Nephron progenitor cell (in vitro differentiated cells): ENCODE measurements around the gene ALDH1A2.

Experiments
- DNase-seq: peaks from one replicate; pipeline ENCODE4 v3.0.0; 2021
- H3K27ac Mint-ChIP-seq: 2 replicates; pipeline ENCODE4 v1.8.0; 2021; ENCODE audit warnings: mild to moderate bottlenecking, moderate library complexity, mixed read lengths
- H3K27me3 Mint-ChIP-seq: 2 replicates; pipeline ENCODE4 v1.8.0; 2021; ENCODE audit warnings: mild to moderate bottlenecking, low read depth, mixed read lengths; ENCODE audit not compliant: poor library complexity
- H3K36me3 Mint-ChIP-seq: 2 replicates; pipeline ENCODE4 v1.8.0; 2021; ENCODE audit warnings: low read depth, mixed read lengths
- H3K4me1 Mint-ChIP-seq: 2 replicates; pipeline ENCODE4 v1.8.0; 2021; ENCODE audit warnings: mixed read lengths
- H3K4me3 Mint-ChIP-seq: 2 replicates; pipeline ENCODE4 v1.8.0; 2021; ENCODE audit warnings: mild to moderate bottlenecking, moderate library complexity, mixed read lengths
- H3K9me3 Mint-ChIP-seq: 2 replicates; pipeline ENCODE4 v1.8.0; 2021; ENCODE audit warnings: mild to moderate bottlenecking, moderate library complexity, mixed read lengths
- TF ChIP-seq, protein P1 (sequence below): fragments of 200-600 bp; sonication (generic); IDR thresholded peaks from 2 replicates; pipeline ENCODE4 v1.5.0; 2021; ENCODE audit warnings: antibody characterized with exemption

Gene ALDH1A2

DNA sequence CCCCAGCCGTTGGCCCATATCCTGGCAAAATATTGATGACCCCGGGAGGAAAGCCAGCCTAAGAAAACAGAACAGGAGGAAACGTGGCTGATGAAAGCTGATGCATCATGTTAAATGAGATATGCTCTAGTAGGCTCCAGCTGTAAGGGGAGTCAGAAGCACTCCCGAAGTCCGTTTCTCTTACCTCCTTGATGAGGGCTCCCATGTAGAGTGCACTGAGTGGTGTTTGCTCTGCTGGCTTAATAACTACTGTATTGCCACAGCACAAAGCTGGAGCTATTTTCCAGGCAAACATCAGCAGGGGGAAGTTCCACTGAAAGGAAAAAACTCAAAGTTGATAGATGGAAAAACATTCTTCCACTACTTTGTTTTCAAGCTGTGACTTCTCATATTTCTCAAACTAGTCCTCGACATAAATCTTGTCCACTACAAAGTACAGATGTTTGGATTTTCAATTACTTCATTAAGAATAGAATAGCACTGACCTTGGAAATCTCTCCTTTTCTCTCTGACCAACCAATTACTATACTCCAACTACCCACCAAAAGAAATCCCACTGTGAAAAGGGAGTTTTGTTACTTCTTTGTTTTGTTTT, 72.7 kb downstream of the ALDH1A2 start:
- Mint-ChIP-seq H3K27me3 (no peaks in the 10 kb centered on the region), H3K9me3 (peaks cover 2% of the 10 kb centered on the region), H3K4me3 (no peak overlapping the region), H3K27ac (peak overlapping the region; percentile 52), H3K4me1 (peaks cover 32% of the 10 kb centered on the region), H3K36me3 (peaks cover 35% of the 10 kb centered on the region)
- DNase-seq, result no peak
- TF ChIP-seq, protein P1, sequence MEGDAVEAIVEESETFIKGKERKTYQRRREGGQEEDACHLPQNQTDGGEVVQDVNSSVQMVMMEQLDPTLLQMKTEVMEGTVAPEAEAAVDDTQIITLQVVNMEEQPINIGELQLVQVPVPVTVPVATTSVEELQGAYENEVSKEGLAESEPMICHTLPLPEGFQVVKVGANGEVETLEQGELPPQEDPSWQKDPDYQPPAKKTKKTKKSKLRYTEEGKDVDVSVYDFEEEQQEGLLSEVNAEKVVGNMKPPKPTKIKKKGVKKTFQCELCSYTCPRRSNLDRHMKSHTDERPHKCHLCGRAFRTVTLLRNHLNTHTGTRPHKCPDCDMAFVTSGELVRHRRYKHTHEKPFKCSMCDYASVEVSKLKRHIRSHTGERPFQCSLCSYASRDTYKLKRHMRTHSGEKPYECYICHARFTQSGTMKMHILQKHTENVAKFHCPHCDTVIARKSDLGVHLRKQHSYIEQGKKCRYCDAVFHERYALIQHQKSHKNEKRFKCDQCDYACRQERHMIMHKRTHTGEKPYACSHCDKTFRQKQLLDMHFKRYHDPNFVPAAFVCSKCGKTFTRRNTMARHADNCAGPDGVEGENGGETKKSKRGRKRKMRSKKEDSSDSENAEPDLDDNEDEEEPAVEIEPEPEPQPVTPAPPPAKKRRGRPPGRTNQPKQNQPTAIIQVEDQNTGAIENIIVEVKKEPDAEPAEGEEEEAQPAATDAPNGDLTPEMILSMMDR, result no peak

- Mint-ChIP-seq H3K9me3 (peaks cover 19% of the 10 kb centered on the region), H3K4me3 (no peak overlapping the region), H3K36me3 (peaks cover 18% of the 10 kb centered on the region), H3K27me3 (peaks cover 4% of the 10 kb centered on the region), H3K27ac (no peak overlapping the region), H3K4me1 (peaks cover 22% of the 10 kb centered on the region)
- DNase-seq, result no peak
- TF ChIP-seq, protein P1, result no peak
These were observed 92.0 kb downstream of the ALDH1A2 start for GRCh38 chr15:57973534-57973933.

DNA sequence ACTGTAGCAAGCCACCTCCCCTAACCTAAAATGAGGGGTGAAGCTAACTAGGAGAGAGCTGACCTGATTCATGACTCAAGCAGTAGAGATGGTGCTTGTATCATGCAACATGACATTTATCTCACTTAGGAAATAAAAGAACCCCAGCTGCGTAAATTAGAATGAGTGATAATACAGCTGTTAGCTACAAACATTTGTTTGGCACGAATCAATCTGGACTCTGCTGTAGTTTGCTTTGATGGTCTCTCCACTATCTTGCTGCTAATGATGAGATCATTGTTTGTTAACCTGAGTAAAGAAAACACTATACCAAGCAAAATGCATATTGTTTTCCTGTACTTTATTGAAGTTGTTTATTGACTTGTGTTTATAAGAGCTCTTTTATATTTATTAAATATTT, 92.6 kb downstream of the ALDH1A2 start:
- no peak overlapping the region for H3K4me3 Mint-ChIP-seq
- peaks cover 29% of the 10 kb centered on the region for H3K4me1 Mint-ChIP-seq
- DNase-seq, result no peak
- H3K36me3 Mint-ChIP-seq, result peaks cover 11% of the 10 kb centered on the region
- TF ChIP-seq, protein P1, result no peak
- H3K27ac Mint-ChIP-seq, result no peak overlapping the region
- peaks cover 4% of the 10 kb centered on the region for H3K27me3 Mint-ChIP-seq
- H3K9me3 Mint-ChIP-seq, result peaks cover 12% of the 10 kb centered on the region

DNA sequence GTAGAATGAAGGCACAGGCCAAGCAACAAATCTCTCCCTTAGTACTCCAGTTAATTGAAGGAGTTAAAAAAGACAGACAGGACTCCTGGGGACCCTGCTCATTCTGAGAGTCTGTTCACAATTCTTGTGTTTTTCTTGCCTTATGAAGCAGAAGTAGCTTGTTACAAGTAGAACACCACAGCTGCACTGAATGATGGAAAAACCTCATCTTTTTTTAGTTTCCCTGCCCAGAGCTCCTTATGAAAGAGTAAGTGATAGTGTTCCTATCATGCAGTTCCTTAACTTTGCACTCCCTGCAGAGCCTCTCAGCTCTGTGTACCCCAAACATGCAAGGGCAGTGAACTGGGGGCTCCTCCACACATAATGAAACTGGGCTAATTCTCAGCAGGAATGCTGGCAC, 95.5 kb downstream of the ALDH1A2 start:
- Mint-ChIP-seq H3K27me3 (peaks cover 4% of the 10 kb centered on the region), H3K4me3 (no peak overlapping the region), H3K36me3 (peaks cover 8% of the 10 kb centered on the region), H3K27ac (no peak overlapping the region), H3K9me3 (no peaks in the 10 kb centered on the region), H3K4me1 (peaks cover 37% of the 10 kb centered on the region)
- TF ChIP-seq, protein P1, result no peak
- no peak for DNase-seq

DNA sequence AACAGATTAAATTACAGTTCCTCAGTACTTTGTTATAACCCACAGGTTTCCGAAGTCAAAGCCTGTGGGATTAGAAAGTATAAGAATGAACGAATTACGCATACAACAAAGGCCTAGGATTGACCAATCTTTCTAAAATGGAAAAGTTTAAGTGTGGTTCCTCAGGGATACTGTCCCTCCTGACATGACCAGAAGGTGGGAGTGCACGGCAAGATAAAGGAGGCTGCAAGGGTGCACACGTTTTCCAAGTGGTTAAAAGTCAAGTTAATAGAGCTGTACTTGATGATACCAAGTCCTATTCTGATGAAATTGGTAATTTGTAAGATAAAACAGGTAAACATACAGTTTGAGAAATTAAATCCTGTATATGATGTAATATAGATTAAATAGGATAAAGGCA, 96.2 kb downstream of the ALDH1A2 start:
- DNase-seq, result no peak
- Mint-ChIP-seq H3K36me3 (peaks cover 13% of the 10 kb centered on the region), H3K4me1 (peaks cover 37% of the 10 kb centered on the region), H3K4me3 (no peak overlapping the region), H3K27me3 (peaks cover 4% of the 10 kb centered on the region), H3K9me3 (no peaks in the 10 kb centered on the region), H3K27ac (no peak overlapping the region)
- TF ChIP-seq, protein P1, result peak; percentile 24

DNA sequence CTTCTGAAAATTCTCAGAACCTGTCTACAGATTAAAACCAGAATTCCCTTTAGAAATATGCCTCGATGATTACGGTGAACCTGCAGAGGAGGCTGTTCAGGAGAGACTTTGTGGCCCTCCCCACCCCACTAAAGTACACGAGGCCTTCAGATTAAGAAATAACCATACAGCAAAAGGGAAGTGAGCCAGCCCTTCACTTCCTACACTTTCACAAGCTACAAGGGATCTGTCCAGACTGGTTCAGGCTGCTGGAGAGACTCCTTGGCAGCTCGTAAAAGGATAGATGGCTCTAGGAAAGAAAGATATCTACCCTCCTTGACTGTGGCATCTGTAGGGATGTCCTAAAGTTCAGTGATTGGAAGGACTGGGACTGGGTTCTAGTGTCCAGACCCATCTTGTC, 102.6 kb downstream of the ALDH1A2 start:
- Mint-ChIP-seq H3K27ac (no peak overlapping the region), H3K4me1 (peaks cover 25% of the 10 kb centered on the region), H3K36me3 (peaks cover 56% of the 10 kb centered on the region), H3K27me3 (no peaks in the 10 kb centered on the region), H3K4me3 (no peak overlapping the region), H3K9me3 (no peaks in the 10 kb centered on the region)
- no peak for DNase-seq
- TF ChIP-seq, protein P1, result no peak
